Keratinocyte (primary cell): Measurements from ENCODE around the gene RP9. TPM values are rescaled to one million over a fixed set of nuclear protein-coding genes. Genes with fewer than 3 reads are reported as not detected.
A peak's percentile ranks its signal among the peaks of the same experiment; 100 is the strongest.

Experiments
- DNase-seq: peaks from one replicate; pipeline ENCODE4 v3.0.0-alpha.2; 2011; ENCODE audit warnings: low read depth, missing footprints, low spot score
- FAIRE-seq: peaks from 2 replicates; lab custom pipeline; 2011; peaks lifted over from hg19 to GRCh38; lab: Jason Lieb, UNC
- H2AFZ ChIP-seq: 2 replicates; pipeline ENCODE4 v1.6.0; 2012; ENCODE audit warnings: low read length, control low read depth, inconsistent platforms; ENCODE audit not compliant: control insufficient read depth
- H3K27ac ChIP-seq: 2 replicates; pipeline ENCODE4 v1.5.1; 2011; ENCODE audit warnings: low read length; ENCODE audit not compliant: control insufficient read depth, insufficient read depth
- H3K27me3 ChIP-seq: 3 replicates; pipeline ENCODE4 v1.6.0; 2011; ENCODE audit warnings: low read length; ENCODE audit not compliant: control insufficient read depth, insufficient read depth; ENCODE audit errors: extremely low read depth
- H3K36me3 ChIP-seq, 2 experiments: 2 replicates in 1 of 2; 3 replicates in 1 of 2; pipeline ENCODE4 v1.5.1; 2011; ENCODE audit warnings: low read length in 2 of 2, mild to moderate bottlenecking in 1 of 2; ENCODE audit not compliant: control insufficient read depth in 2 of 2, insufficient read depth in 2 of 2; ENCODE audit errors: extremely low read depth in 1 of 2
- H3K4me1 ChIP-seq: 3 replicates; pipeline ENCODE4 v1.5.1; 2011; ENCODE audit warnings: low read length; ENCODE audit not compliant: control insufficient read depth, insufficient read depth; ENCODE audit errors: extremely low read depth
- H3K4me2 ChIP-seq: 3 replicates; pipeline ENCODE4 v1.6.0; 2011; ENCODE audit warnings: low read depth, low read length; ENCODE audit not compliant: control insufficient read depth, insufficient read depth; ENCODE audit errors: extremely low read depth
- H3K4me3 ChIP-seq, 3 experiments: fragments of 200-600 bp in 1 of 3; sonication (generic) in 1 of 3; 2 replicates in 2 of 3; 3 replicates in 1 of 3; pipeline ENCODE4 v1.5.1; 2011 to 2016; ENCODE audit warnings: low read length in 3 of 3, mild to moderate bottlenecking in 3 of 3, control low read depth in 2 of 3, inconsistent platforms in 1 of 3, low read depth in 1 of 3, mixed read lengths in 1 of 3, mixed run types in 1 of 3, moderate library complexity in 1 of 3; ENCODE audit not compliant: control insufficient read depth in 2 of 3, insufficient read depth in 2 of 3; ENCODE audit errors: extremely low read depth in 1 of 3
- H3K79me2 ChIP-seq: 2 replicates; pipeline ENCODE4 v1.6.0; 2012; ENCODE audit warnings: low read length; ENCODE audit not compliant: control insufficient read depth, insufficient read depth
- H3K9ac ChIP-seq: 3 replicates; pipeline ENCODE4 v1.6.0; 2011; ENCODE audit warnings: low read length; ENCODE audit not compliant: control insufficient read depth, insufficient read depth; ENCODE audit errors: extremely low read depth
- H3K9me1 ChIP-seq: 3 replicates; pipeline ENCODE4 v1.6.0; 2011; ENCODE audit warnings: low read length; ENCODE audit not compliant: control insufficient read depth, insufficient read depth; ENCODE audit errors: extremely low read depth
- H3K9me3 ChIP-seq: 2 replicates; pipeline ENCODE4 v1.5.1; 2012; ENCODE audit warnings: low read depth, low read length; ENCODE audit not compliant: control insufficient read depth
- H4K20me1 ChIP-seq: 3 replicates; pipeline ENCODE4 v1.6.0; 2011; ENCODE audit warnings: low read length; ENCODE audit not compliant: control insufficient read depth, insufficient read depth; ENCODE audit errors: extremely low read depth
- CTCF ChIP-seq, 3 experiments: IDR thresholded peaks in 1 of 3; conservative IDR thresholded peaks in 1 of 3; optimal IDR thresholded peaks in 1 of 3; 2 replicates in 2 of 3; 3 replicates in 1 of 3; pipeline versions ENCODE3 to v1.5.1; 2011; ENCODE audit warnings: low read length in 3 of 3, mild to moderate bottlenecking in 3 of 3, moderate library complexity in 2 of 3, control low read depth in 1 of 3, inconsistent platforms in 1 of 3; ENCODE audit not compliant: insufficient read depth in 2 of 3; ENCODE audit errors: extremely low read depth in 1 of 3
- EZH2 ChIP-seq: IDR thresholded peaks from one replicate; pipeline ENCODE4 v1.6.1; 2012; ENCODE audit warnings: inconsistent platforms, mild to moderate bottlenecking, low read length, moderate library complexity
- dilution Hi-C: fragments of 300-500 bp; cut with MboI; formaldehyde crosslinking; loops from one replicate; pipeline ENCODE4 v1.7.0; 2020; ENCODE audit warnings: low sequenced_read_pairs; ENCODE audit not compliant: extremely low pct_ligation_motif_present
- polyA plus RNA-seq, 5 experiments: library from polyadenylated mRNA; depleted of rRNA in 3 of 5; stranded (reverse) in 3 of 5; stranded (forward) in 1 of 5; unstranded in 1 of 5; fragments of >200 nt; gene quantifications; 1 replicate in 1 of 5; 2 replicates in 3 of 5; 3 replicates in 1 of 5; pipeline versions ENCODE4 v1.2.1 to v1.2.3, GENCODE V29; 2011 to 2012; ENCODE audit warnings: missing spikeins in 2 of 5, low read depth in 1 of 5, low replicate concordance in 1 of 5

Gene RP9
- polyA plus RNA-seq, 1 donor (not counting 4 experiments of a cell fraction or from before 2014, with no cell fraction given), result 17.4 TPM

- H3K36me3 ChIP-seq, result no peaks in the 10 kb centered on the region
- no peak overlapping the region for H3K4me3 ChIP-seq
- no peak for DNase-seq
- H3K9me3 ChIP-seq, result no peaks in the 10 kb centered on the region
- no peak overlapping the region for H3K27ac ChIP-seq
- H3K79me2 ChIP-seq, result no peaks in the 10 kb centered on the region
- H3K27me3 ChIP-seq, result no peaks in the 10 kb centered on the region
- peak overlapping the region; percentile 29 for H2AFZ ChIP-seq
- TF ChIP-seq EZH2 (no peak), CTCF (optimal IDR thresholded peaks at IDR 0.05 in 1 of 3, IDR thresholded peaks at IDR 0.05 in 1 of 3, conservative IDR thresholded peaks at IDR 0.05 in 1 of 3; ENCODE audit: extremely low read depth in 1 of 3, insufficient read depth in 2 of 3, low read length in 3 of 3) (no peak)
- H3K9ac ChIP-seq, result no peak overlapping the region
- H3K9me1 ChIP-seq, result no peaks in the 10 kb centered on the region
- no peaks in the 10 kb centered on the region for H3K4me1 ChIP-seq
- no peak overlapping the region for H3K4me2 ChIP-seq
- FAIRE-seq, result peak; percentile 76
- H4K20me1 ChIP-seq, result no peaks in the 10 kb centered on the region
- dilution Hi-C loops, result no loop called here
Measured at GRCh38 chr7:33072471-33072870, 36.7 kb downstream of the RP9 start.

GRCh38 chr7:33070831-33071230 lies 38.4 kb downstream of the RP9 start:
- H3K4me3 ChIP-seq, result no peak overlapping the region
- H3K9me3 ChIP-seq, result no peaks in the 10 kb centered on the region
- TF ChIP-seq CTCF (optimal IDR thresholded peaks at IDR 0.05 in 1 of 3, IDR thresholded peaks at IDR 0.05 in 1 of 3, conservative IDR thresholded peaks at IDR 0.05 in 1 of 3; ENCODE audit: extremely low read depth in 1 of 3, insufficient read depth in 2 of 3, low read length in 3 of 3) (no peak), EZH2 (no peak)
- no peaks in the 10 kb centered on the region for H3K79me2 ChIP-seq
- H2AFZ ChIP-seq, result no peak overlapping the region
- H3K9ac ChIP-seq, result no peak overlapping the region
- DNase-seq (no peak), FAIRE-seq (no peak)
- H4K20me1 ChIP-seq, result no peaks in the 10 kb centered on the region
- no peaks in the 10 kb centered on the region for H3K9me1 ChIP-seq
- no peaks in the 10 kb centered on the region for H3K27me3 ChIP-seq
- no peak overlapping the region for H3K27ac ChIP-seq
- H3K36me3 ChIP-seq, result no peaks in the 10 kb centered on the region
- dilution Hi-C loops, result no loop called here
- no peak overlapping the region for H3K4me2 ChIP-seq
- no peaks in the 10 kb centered on the region for H3K4me1 ChIP-seq
